ENCODE measurements around the gene H2AZ1.

H2AZ1 gene

GRCh38 chr4:99915449-99915848 lies 34.6 kb downstream of the H2AZ1 start:
- ATAC-seq (ENCODE audit: low read depth) (no peak), DNase-seq (ENCODE audit: low spot score) (no peak)
- peaks cover 52% of the 10 kb centered on the region for H3K36me3 ChIP-seq (ENCODE audit: low read depth)
- H3K9me3 ChIP-seq (ENCODE audit: severe bottlenecking) = no peaks in the 10 kb centered on the region
- H3K4me3 ChIP-seq (ENCODE audit: severe bottlenecking) = no peak overlapping the region
- H3K27ac ChIP-seq (ENCODE audit: poor library complexity, severe bottlenecking) = no peak overlapping the region
- TF ChIP-seq, protein P1, sequence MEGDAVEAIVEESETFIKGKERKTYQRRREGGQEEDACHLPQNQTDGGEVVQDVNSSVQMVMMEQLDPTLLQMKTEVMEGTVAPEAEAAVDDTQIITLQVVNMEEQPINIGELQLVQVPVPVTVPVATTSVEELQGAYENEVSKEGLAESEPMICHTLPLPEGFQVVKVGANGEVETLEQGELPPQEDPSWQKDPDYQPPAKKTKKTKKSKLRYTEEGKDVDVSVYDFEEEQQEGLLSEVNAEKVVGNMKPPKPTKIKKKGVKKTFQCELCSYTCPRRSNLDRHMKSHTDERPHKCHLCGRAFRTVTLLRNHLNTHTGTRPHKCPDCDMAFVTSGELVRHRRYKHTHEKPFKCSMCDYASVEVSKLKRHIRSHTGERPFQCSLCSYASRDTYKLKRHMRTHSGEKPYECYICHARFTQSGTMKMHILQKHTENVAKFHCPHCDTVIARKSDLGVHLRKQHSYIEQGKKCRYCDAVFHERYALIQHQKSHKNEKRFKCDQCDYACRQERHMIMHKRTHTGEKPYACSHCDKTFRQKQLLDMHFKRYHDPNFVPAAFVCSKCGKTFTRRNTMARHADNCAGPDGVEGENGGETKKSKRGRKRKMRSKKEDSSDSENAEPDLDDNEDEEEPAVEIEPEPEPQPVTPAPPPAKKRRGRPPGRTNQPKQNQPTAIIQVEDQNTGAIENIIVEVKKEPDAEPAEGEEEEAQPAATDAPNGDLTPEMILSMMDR (IDR thresholded peaks at IDR 0.05; ENCODE audit: poor library complexity, severe bottlenecking) = no peak
- no peaks in the 10 kb centered on the region for H3K27me3 ChIP-seq (ENCODE audit: insufficient read depth, poor library complexity, severe bottlenecking)
- H3K4me1 ChIP-seq (ENCODE audit: insufficient read depth, poor library complexity, severe bottlenecking) = no peaks in the 10 kb centered on the region

All from RWPE2 (cell line).